ENCODE results near the gene PAQR5.
A peak's percentile ranks its signal among the peaks of the same experiment; 100 is the strongest.

PAQR5 gene

DNA sequence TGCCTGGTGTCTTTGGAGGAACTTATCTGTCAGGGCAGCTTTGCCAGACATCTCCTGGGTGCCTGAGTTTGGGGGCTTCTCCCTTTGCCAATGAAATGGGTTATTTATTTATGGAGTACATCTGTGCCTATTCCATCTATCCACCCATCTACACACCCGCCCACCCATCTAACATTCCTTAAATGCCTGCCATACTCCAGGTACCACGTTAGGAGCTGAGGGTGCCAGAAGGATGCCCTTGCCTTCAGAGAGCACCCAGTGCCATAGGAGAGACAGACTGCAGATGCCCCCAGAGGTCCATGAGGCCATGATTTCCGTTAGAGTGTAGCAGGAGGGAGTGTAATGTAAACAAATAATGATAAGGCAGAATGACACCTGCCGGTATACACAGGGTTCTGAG lies 93.6 kb downstream of the PAQR5 start:
- TF ChIP-seq, protein P1, sequence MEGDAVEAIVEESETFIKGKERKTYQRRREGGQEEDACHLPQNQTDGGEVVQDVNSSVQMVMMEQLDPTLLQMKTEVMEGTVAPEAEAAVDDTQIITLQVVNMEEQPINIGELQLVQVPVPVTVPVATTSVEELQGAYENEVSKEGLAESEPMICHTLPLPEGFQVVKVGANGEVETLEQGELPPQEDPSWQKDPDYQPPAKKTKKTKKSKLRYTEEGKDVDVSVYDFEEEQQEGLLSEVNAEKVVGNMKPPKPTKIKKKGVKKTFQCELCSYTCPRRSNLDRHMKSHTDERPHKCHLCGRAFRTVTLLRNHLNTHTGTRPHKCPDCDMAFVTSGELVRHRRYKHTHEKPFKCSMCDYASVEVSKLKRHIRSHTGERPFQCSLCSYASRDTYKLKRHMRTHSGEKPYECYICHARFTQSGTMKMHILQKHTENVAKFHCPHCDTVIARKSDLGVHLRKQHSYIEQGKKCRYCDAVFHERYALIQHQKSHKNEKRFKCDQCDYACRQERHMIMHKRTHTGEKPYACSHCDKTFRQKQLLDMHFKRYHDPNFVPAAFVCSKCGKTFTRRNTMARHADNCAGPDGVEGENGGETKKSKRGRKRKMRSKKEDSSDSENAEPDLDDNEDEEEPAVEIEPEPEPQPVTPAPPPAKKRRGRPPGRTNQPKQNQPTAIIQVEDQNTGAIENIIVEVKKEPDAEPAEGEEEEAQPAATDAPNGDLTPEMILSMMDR (conservative IDR thresholded peaks at IDR 0.05): no peak
- H3K27ac ChIP-seq: no peak overlapping the region

DNA sequence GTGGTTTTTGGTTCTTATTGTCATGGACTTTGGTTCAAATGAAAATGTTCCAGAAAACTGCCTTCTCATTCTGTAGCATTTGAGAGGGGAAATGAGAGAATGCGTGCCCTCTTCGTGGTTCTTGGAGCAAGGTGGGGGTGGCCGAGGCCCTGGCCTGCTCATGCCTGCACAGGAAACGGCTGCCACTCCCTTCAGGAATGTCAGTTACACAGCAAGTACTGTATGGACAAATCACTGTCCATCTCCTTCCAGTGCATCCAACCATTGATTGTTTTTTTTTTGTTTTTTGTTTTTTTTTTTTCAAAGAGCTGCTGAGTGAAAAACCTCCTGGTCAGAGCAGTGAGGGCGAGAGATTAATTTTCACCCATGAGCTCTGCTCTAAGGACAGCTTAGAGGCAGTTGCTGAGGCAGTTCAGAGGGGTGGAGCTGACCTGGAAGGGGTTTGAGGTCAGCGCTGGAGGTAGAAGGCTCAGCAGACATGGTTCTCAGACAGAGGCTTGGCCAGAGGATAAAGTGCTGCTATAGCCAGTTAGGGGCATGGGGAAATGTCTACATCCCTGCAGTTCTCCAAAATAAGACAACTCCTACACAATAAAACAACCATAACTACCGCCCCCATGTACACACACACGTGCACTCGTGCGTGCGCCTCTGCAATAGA lies 95.2 kb downstream of the PAQR5 start:
- TF ChIP-seq, protein P1 (conservative IDR thresholded peaks at IDR 0.05): no peak
- H3K27ac ChIP-seq: no peak overlapping the region

DNA sequence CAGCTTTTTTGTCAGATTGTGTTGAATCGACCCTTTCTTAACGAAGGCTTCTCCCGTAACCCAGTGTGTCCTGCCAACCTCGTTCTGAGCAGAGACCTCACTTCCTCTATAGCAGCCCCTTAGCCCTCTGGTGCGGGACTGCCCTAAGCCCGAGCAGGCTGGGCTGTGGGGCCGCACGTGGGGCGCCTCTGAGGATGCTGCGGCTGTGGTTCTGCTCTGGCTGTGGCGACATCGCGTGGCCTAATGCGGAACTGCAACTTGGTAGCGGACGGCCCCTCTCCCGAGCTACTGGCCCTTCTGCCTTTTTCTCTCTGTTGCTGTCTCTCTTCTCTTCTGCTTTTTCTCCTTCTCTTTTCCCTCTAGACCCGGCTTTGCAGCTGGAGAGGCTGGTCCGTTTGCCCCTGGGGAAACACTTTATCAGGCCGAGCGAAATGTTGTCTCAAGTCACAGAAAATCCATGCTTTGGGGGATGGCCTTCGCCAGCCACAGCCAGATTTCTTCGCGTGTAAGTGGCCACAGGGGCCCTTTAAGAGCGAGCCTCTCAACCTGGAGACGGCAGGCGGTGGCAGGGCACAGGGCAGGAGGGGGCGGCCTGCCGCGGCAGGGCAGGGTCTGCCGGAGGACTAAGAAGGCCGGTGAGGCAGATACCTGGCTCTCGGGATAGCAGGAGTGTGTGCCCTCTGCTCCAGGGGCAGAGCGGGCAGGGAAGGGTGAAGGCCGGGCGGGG lies 96.0 kb downstream of the PAQR5 start:
- TF ChIP-seq, protein P1 (conservative IDR thresholded peaks at IDR 0.05): peak; percentile 99
- H3K27ac ChIP-seq: no peak overlapping the region

DNA sequence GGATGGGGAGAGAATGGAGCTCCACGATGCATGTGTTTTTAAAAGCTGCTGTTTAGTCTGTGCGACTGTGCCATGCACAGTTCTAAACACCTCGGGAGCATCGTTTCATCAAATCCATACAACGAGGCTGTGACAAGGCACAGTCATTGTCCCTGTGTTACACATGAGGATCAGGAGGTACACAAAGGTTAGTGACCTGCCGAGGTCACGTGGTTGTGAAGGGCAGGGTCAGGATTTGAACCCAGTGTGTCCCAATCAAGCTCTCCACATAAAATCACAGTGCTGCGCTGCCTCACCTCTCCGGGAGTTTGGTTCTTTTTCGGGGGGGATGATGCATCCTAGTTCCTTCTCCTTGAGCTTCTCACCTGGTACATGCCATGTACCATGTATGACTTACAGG lies 96.7 kb downstream of the PAQR5 start:
- TF ChIP-seq, protein P1 (conservative IDR thresholded peaks at IDR 0.05): no peak
- H3K27ac ChIP-seq: no peak overlapping the region

DNA sequence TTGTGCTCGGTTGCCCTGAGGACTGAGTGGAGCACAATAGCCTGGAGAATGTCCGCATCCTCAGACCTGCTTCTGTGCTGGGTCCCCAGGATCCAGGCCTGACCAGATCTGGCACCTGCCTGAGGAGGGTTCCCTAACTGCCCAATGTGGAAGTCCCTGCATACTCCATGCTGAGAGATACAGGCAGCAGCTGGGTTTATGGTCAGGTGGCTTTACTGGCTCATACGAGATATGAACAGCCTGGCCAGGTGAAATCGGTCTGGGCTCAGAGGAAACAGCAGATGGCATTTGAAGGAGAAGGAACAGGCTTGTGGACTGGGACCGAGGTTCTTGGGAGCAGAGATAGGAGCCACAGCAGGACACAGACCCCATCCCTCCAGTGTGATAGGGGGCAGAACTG lies 97.3 kb downstream of the PAQR5 start:
- no peak overlapping the region for H3K27ac ChIP-seq
- TF ChIP-seq, protein P1 (conservative IDR thresholded peaks at IDR 0.05): no peak

DNA sequence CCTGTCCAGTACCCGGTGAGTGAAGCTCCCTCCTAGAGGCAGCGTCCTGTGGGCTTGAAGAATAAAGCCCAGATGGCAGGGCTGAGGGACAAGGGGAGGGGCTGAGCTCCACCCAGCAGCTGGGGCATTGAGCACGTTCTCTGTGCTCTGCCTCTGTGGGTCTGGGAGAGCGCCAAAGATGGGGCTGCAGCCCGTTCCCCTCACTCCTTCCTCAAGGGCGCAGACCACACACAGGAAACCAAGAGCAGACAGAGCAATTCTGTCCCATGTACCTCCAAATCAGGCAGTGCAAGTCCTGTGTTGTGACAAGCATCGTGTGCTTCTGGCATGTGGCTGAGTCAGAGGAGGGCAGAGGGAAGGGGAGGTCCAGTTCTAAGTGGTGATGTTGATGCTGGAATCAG lies 99.8 kb downstream of the PAQR5 start:
- TF ChIP-seq, protein P1 (conservative IDR thresholded peaks at IDR 0.05): no peak
- H3K27ac ChIP-seq: no peak overlapping the region

DNA sequence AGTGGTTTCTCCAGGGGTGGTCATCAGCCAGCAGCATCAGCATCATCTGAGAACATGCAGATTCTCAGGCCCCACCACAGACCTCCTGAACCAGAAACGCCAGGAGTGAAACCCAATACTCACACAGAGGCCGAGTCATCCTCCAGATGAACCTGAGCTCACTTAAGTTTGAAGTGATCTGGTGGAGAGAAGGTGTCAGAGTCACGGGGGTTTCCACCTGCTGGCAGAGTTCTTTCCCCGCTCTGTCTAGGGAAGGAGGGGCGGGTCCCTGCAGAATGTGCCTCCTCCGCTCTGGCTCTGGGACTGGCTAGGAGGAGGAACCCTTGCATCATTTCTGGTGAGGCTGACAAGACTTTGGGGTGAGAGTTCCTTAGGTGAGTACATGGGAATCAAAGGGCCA lies 102.1 kb downstream of the PAQR5 start:
- H3K27ac ChIP-seq: no peak overlapping the region
- TF ChIP-seq, protein P1 (conservative IDR thresholded peaks at IDR 0.05): no peak

All from VCaP (cell line).